ENCODE data around the gene TRIO. TPM values are rescaled to one million over a fixed set of nuclear protein-coding genes. Genes with fewer than 3 reads are reported as not detected.

TRIO gene
- total RNA-seq, 2 experiments from 2014 or later, result 4.1 to 6.5 TPM

DNA sequence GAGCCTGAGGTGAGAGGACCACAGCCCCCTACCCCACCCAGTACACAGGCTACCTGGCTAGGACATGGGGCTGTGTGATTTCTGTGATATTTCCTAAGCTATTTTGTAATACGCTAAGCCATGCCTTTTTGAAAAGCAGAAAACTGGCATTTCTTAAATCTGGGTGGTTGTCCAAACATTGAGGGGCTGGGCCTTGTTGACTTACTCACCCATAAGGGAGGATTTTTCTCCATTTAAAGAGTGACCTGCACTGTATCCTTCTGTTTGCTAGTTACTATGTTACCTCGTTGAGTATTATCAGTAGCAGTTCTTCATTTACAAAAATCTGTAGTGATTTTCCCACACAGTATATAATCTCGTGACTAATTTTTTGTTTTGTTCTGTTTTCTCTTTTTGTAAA, 321.0 kb downstream of the TRIO start:
- Mint-ChIP-seq H3K4me1 (ENCODE audit: low read depth) (no peaks in the 10 kb centered on the region), H3K4me3 (no peak overlapping the region), H3K27me3 (no peaks in the 10 kb centered on the region), H3K36me3 (ENCODE audit: low read depth) (no peaks in the 10 kb centered on the region), H3K27ac (no peak overlapping the region), H3K9me3 (no peaks in the 10 kb centered on the region)
- no peak for DNase-seq
- Histone ChIP-seq H3K4me3 (ENCODE audit: low read length) (no peak overlapping the region), H3K27me3 (ENCODE audit: control insufficient read depth in 1 of 2, insufficient read depth in 2 of 2, low read length in 2 of 2) (no peaks in the 10 kb centered on the region), H3K27ac (ENCODE audit: low read depth in 1 of 2, low read length in 2 of 2) (no peak overlapping the region), H3K36me3 (ENCODE audit: insufficient read depth, low read length) (no peaks in the 10 kb centered on the region), H3K4me1 (ENCODE audit: insufficient read depth, low read length) (no peaks in the 10 kb centered on the region), H3K9me3 (ENCODE audit: control insufficient read depth in 1 of 2, insufficient read depth in 1 of 2, low read length in 2 of 2) (no peaks in the 10 kb centered on the region)
- no peak for ATAC-seq (ENCODE audit: poor library complexity)
- ChIA-PET POLR2A (interaction anchor here (0.9 kb wide), 1 partner anchor 51 kb away, joined by 5 read pairs; no protein-coding TSS in a partner anchor), CTCF (no interaction called here)
- intact Hi-C loops (cut with DNase I, micrococcal nuclease), result no loop called here
- TF ChIP-seq, protein P1, sequence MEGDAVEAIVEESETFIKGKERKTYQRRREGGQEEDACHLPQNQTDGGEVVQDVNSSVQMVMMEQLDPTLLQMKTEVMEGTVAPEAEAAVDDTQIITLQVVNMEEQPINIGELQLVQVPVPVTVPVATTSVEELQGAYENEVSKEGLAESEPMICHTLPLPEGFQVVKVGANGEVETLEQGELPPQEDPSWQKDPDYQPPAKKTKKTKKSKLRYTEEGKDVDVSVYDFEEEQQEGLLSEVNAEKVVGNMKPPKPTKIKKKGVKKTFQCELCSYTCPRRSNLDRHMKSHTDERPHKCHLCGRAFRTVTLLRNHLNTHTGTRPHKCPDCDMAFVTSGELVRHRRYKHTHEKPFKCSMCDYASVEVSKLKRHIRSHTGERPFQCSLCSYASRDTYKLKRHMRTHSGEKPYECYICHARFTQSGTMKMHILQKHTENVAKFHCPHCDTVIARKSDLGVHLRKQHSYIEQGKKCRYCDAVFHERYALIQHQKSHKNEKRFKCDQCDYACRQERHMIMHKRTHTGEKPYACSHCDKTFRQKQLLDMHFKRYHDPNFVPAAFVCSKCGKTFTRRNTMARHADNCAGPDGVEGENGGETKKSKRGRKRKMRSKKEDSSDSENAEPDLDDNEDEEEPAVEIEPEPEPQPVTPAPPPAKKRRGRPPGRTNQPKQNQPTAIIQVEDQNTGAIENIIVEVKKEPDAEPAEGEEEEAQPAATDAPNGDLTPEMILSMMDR (IDR thresholded peaks at IDR 0.05), result no peak

DNA sequence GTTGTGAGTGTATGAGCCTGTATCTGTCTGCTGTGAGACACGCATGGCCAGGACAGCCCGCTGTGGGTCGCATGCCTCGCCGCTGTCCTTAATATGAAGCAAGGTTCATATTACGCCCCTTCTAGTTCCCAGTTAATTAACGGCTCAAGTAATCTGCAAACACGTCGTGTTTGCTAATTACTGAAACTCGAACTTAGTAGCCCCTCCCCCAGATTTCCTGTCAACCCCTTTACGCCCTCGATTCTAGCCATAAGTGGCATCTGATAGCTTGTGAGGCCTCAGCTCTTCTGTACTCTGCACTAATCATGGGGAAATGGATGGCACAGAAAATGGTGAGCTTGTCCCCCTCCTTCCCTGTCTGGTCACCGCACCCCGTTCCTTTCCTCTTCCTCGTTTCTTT, 321.5 kb downstream of the TRIO start:
- Histone ChIP-seq H3K36me3 (ENCODE audit: insufficient read depth, low read length) (no peaks in the 10 kb centered on the region), H3K27me3 (ENCODE audit: control insufficient read depth in 1 of 2, insufficient read depth in 2 of 2, low read length in 2 of 2) (no peaks in the 10 kb centered on the region), H3K9me3 (ENCODE audit: control insufficient read depth in 1 of 2, insufficient read depth in 1 of 2, low read length in 2 of 2) (no peaks in the 10 kb centered on the region), H3K4me1 (ENCODE audit: insufficient read depth, low read length) (no peaks in the 10 kb centered on the region), H3K4me3 (ENCODE audit: low read length) (no peak overlapping the region), H3K27ac (ENCODE audit: low read depth in 1 of 2, low read length in 2 of 2) (no peak overlapping the region)
- ATAC-seq (ENCODE audit: poor library complexity) (no peak), DNase-seq (no peak)
- H3K27me3 Mint-ChIP-seq, result no peaks in the 10 kb centered on the region
- TF ChIP-seq, protein P1 (IDR thresholded peaks at IDR 0.05), result no peak
- ChIA-PET POLR2A (no interaction called here), CTCF (no interaction called here)
- no peaks in the 10 kb centered on the region for H3K9me3 Mint-ChIP-seq
- intact Hi-C loops (cut with DNase I, micrococcal nuclease), result no loop called here
- H3K4me3 Mint-ChIP-seq, result no peak overlapping the region
- no peaks in the 10 kb centered on the region for H3K36me3 Mint-ChIP-seq (ENCODE audit: low read depth)
- no peaks in the 10 kb centered on the region for H3K4me1 Mint-ChIP-seq (ENCODE audit: low read depth)
- H3K27ac Mint-ChIP-seq, result no peak overlapping the region

DNA sequence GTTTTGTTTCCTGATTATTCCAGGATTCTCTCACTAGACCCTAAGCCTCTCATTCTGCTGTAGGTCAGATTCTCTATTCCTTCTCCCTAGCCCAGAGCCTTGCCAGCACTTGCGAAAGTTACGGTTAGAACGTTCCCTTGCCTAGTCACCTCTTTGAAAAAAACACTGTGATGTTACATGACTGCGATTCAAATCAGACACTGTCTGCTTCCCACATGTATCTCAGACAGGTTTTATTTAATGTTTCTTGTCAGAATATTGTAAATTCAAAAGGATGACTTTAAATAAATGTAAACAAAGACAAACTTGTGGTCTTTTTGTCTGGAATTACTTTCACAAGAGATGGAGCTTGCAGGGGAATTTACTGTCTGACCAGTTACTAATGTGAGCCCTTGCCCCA, 322.0 kb downstream of the TRIO start:
- DNase-seq, result no peak
- H3K36me3 ChIP-seq (ENCODE audit: insufficient read depth, low read length), result no peaks in the 10 kb centered on the region
- H3K36me3 Mint-ChIP-seq (ENCODE audit: low read depth), result no peaks in the 10 kb centered on the region

More for the DNA sequence above, 322.0 kb downstream of the TRIO start:
- TF ChIP-seq, protein P1 (IDR thresholded peaks at IDR 0.05), result no peak
- H3K4me1 Mint-ChIP-seq (ENCODE audit: low read depth), result no peaks in the 10 kb centered on the region
- ChIA-PET CTCF (no interaction called here), POLR2A (no interaction called here)
- no peak overlapping the region for H3K4me3 Mint-ChIP-seq
- H3K27ac Mint-ChIP-seq, result no peak overlapping the region
- Histone ChIP-seq H3K4me3 (ENCODE audit: low read length) (no peak overlapping the region), H3K27me3 (ENCODE audit: control insufficient read depth in 1 of 2, insufficient read depth in 2 of 2, low read length in 2 of 2) (no peaks in the 10 kb centered on the region), H3K9me3 (ENCODE audit: control insufficient read depth in 1 of 2, insufficient read depth in 1 of 2, low read length in 2 of 2) (no peaks in the 10 kb centered on the region), H3K27ac (ENCODE audit: low read depth in 1 of 2, low read length in 2 of 2) (no peak overlapping the region), H3K4me1 (ENCODE audit: insufficient read depth, low read length) (no peaks in the 10 kb centered on the region)
- intact Hi-C loops (cut with DNase I, micrococcal nuclease), result no loop called here
- no peaks in the 10 kb centered on the region for H3K27me3 Mint-ChIP-seq
- no peaks in the 10 kb centered on the region for H3K9me3 Mint-ChIP-seq
- no peak for ATAC-seq (ENCODE audit: poor library complexity)
